Transverse colon (tissue), 4 donors: ENCODE data around the gene HES3. TPM values are rescaled to one million over a fixed set of nuclear protein-coding genes. Genes with fewer than 3 reads are reported as not detected.

Experiments used
- DNase-seq: peaks from one replicate; pipeline ENCODE4 v3.0.0-alpha.2; 2019
- H3K27ac ChIP-seq, 4 donors: fragments of 200-600 bp; sonication (generic); 2 replicates each; pipeline ENCODE4 v1.5.1; 2016 to 2018; ENCODE audit warnings: inconsistent platforms in 4 of 4
- H3K27me3 ChIP-seq: fragments of 200-600 bp; sonication (generic); 2 replicates; pipeline ENCODE4 v1.5.1; 2017; ENCODE audit warnings: inconsistent platforms
- H3K36me3 ChIP-seq, 4 donors: fragments of 200-600 bp; sonication (generic); 2 replicates each; pipeline ENCODE4 v1.5.1; 2017 to 2019; ENCODE audit warnings: inconsistent platforms in 4 of 4
- H3K4me1 ChIP-seq, 4 donors: fragments of 200-600 bp; sonication (generic); 2 replicates each; pipeline ENCODE4 v1.5.1; 2017 to 2020; ENCODE audit warnings: inconsistent platforms in 4 of 4
- H3K4me3 ChIP-seq, 4 donors: fragments of 200-600 bp; sonication (generic); 1 replicate in 1 of 4; 2 replicates in 3 of 4; pipeline versions ENCODE4 v1.5.1 to v1.6.1; 2017 to 2019; ENCODE audit warnings: inconsistent platforms in 4 of 4
- H3K9me3 ChIP-seq, 2 donors: fragments of 200-600 bp; sonication (generic); 2 replicates each; pipeline ENCODE4 v1.5.1; 2017 to 2019; ENCODE audit warnings: inconsistent platforms in 2 of 2
- EP300 ChIP-seq: sonication (generic); formaldehyde crosslinking; IDR thresholded peaks from one replicate; pipeline ENCODE4 v1.6.1; 2017; ENCODE audit warnings: antibody characterized with exemption, low read depth
- POLR2A ChIP-seq: fragments of 450-650 bp; IDR thresholded peaks from one replicate; pipeline ENCODE4 v1.6.1; 2016; ENCODE audit warnings: antibody characterized with exemption, mild to moderate bottlenecking, moderate library complexity
- POLR2AphosphoS5 ChIP-seq, 3 donors: sonication (generic); formaldehyde crosslinking; IDR thresholded peaks; one replicate each; pipeline ENCODE4 v1.6.1; 2016; ENCODE audit warnings: antibody characterized with exemption in 3 of 3
- WGBS, 2 donors: methylation state at CpG; one replicate each; pipeline ENCODE4 v1.1.5; 2018; ENCODE audit warnings: low coverage in 1 of 2; 5-methylcytosine and 5-hydroxymethylcytosine counted together
- in situ Hi-C, 4 donors: fragments of 200-750 bp; cut with MboI; loops; one replicate each; pipeline versions ENCODE4 v1.15.0 to v1.15.1; 2017; ENCODE audit warnings: low sequenced_read_pairs in 3 of 4, low pct_ligation_motif_present in 1 of 4, low pct_unique_long_range_greater_than_20kb in 1 of 4
- intact Hi-C: fragments of 100-400 bp; cut with DNase I; formaldehyde crosslinking; loops from one replicate; pipeline ENCODE4 v1.15.1; 2023; ENCODE audit warnings: low total_unique reads
- total RNA-seq, 4 donors: library from RNA; depleted of rRNA; stranded (reverse); fragments of >200 nt; gene quantifications; one replicate each; pipeline ENCODE4 v1.1.0, GENCODE V29; 2016
- TF ChIP-seq, protein P1 (sequence below), 5 experiments: fragments of 200-600 bp in 3 of 5; fragments of 450-650 bp in 2 of 5; sonication (generic) in 3 of 5; IDR thresholded peaks; 1 replicate in 2 of 5; 2 replicates in 3 of 5; pipeline ENCODE4 v1.5.1; 2016 to 2017; ENCODE audit warnings: antibody characterized with exemption in 5 of 5, inconsistent platforms in 3 of 5, mild to moderate bottlenecking in 2 of 5, moderate library complexity in 1 of 5

HES3 gene
- total RNA-seq, 4 donors from 2014 or later: not detected

- no peaks in the 10 kb centered on the region for H3K36me3 ChIP-seq
- peak overlapping the region in 2 of 4 donors; percentile 10 to 44 for H3K27ac ChIP-seq
- peak; percentile 54 for DNase-seq
- in situ Hi-C loops: no loop called here
- peak overlapping the region; percentile 10 to 48 (median 34) for H3K4me3 ChIP-seq
- peaks cover 6 to 46% (median 30%) of the 10 kb centered on the region in 4 donors for H3K4me1 ChIP-seq
- H3K9me3 ChIP-seq: no peaks in the 10 kb centered on the region
- TF ChIP-seq EP300 (no peak), POLR2AphosphoS5 (IDR thresholded peaks at IDR 0.05) (peak in 1 of 3 donors; percentile 27), POLR2A (no peak)
- TF ChIP-seq, protein P1, sequence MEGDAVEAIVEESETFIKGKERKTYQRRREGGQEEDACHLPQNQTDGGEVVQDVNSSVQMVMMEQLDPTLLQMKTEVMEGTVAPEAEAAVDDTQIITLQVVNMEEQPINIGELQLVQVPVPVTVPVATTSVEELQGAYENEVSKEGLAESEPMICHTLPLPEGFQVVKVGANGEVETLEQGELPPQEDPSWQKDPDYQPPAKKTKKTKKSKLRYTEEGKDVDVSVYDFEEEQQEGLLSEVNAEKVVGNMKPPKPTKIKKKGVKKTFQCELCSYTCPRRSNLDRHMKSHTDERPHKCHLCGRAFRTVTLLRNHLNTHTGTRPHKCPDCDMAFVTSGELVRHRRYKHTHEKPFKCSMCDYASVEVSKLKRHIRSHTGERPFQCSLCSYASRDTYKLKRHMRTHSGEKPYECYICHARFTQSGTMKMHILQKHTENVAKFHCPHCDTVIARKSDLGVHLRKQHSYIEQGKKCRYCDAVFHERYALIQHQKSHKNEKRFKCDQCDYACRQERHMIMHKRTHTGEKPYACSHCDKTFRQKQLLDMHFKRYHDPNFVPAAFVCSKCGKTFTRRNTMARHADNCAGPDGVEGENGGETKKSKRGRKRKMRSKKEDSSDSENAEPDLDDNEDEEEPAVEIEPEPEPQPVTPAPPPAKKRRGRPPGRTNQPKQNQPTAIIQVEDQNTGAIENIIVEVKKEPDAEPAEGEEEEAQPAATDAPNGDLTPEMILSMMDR (IDR thresholded peaks at IDR 0.05): peak; percentile 51 to 68 (median 62)
- intact Hi-C loops: no loop called here
- H3K27me3 ChIP-seq: no peaks in the 10 kb centered on the region
- 15 to 20% methylated on average over 1 to 43 of the region's 99 CpGs for WGBS, 2 donors
These were observed 35.0 kb upstream of the HES3 start for GRCh38 chr1:6208723-6209660.

DNA sequence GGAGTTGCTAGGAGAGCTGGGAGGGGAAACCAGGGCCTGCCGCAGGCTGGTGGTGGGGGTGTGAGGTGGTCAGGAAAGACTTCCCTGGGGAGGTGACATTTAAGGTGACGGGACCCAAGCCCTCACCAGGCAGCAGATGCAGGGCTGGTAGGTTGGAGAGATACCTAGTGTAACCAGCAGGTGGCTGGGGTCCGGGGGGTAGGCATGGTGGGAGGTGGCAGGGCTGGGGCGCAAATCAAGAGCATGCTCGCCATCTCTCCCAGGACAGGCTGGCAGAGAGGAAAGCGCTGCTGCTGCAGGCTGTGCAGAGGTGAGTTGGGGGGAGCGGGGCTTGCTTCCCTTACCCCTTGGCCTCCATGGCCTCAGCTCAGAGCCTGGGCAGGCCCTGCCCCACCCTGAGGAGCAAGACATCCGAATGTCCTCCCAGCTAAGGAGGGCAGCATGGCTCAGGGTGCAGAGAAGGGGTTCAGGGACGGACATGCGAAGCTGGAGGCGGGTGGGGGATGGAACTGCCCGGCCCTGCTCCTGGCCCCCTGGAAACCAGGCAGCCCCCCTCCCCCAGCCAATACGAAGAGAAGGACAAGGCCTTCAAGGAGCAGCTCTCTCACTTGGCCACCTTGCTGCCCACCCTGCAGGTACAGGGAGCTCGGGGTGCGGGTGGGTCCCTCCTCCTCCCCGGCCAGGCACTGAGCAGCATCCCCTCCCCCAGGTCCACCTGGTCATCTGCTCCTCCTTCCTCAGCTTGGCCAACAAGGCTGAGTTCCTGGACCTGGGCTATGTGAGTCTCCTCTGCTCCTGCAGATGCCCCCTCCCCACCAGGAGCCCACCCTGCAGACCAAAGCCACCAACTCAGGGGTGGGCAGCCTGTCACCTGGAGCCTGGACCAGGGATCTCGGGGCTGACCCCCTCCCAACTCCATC is 34.1 kb upstream of the HES3 start:
- no peaks in the 10 kb centered on the region for H3K27me3 ChIP-seq
- intact Hi-C loops: no loop called here
- no peak overlapping the region for H3K4me3 ChIP-seq
- H3K4me1 ChIP-seq: peaks cover 6 to 40% (median 26%) of the 10 kb centered on the region in 4 donors
- TF ChIP-seq, protein P1 (IDR thresholded peaks at IDR 0.05): no peak
- TF ChIP-seq EP300 (no peak), POLR2AphosphoS5 (IDR thresholded peaks at IDR 0.05) (no peak), POLR2A (no peak)
- DNase-seq: no peak
- in situ Hi-C loops: no loop called here
- no peaks in the 10 kb centered on the region for H3K36me3 ChIP-seq
- H3K9me3 ChIP-seq: no peaks in the 10 kb centered on the region
- 91% methylated on average over 17 of the region's 17 CpGs; no CpG with 5 or more reads in 1 of the 2 donors for WGBS, 2 donors
- peak overlapping the region in 1 of 4 donors; percentile 44 for H3K27ac ChIP-seq

DNA sequence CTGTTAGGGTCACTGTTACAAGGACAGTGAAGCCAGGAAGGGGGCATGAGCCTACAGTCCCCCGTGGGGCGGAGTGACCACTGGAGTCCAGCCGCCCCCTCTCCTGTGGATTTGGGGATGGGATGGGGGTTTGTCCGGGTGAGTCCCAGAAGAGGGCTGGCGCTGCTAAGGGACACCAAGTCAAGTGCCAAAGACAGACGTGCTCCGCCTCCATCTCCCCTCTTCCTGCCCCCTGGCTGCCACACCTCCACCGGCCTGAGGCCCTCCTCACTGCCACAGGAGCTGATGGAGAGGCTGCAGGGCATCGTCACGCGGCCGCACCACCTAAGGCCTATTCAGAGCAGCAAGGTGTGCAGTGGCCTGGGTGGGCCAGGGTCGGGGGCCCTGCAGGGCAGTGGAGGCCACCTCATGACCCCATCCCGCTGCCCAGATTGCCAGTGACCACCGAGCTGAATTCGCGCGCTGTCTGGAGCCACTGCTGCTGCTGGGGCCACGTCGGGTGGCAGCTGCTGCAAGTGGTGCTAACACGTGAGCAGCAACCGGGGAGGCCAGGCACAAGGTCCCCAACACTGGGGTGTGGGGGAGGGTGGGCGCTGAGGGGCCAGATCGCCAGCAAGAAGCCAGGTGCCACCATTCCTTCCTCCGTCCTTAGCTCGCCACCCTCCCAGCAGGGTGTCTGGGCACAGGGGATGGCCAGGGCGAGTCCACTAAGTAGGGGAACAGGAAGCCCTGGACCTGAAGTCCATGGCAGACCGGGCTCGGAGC is 33.2 kb upstream of the HES3 start:
- intact Hi-C loops (no loop called here), in situ Hi-C loops (no loop called here)
- H3K36me3 ChIP-seq: no peaks in the 10 kb centered on the region
- H3K27me3 ChIP-seq: no peaks in the 10 kb centered on the region
- peaks cover 6 to 32% (median 21%) of the 10 kb centered on the region in 4 donors for H3K4me1 ChIP-seq
- no peak for TF ChIP-seq POLR2A
- TF ChIP-seq EP300: no peak
- no peak for TF ChIP-seq POLR2AphosphoS5 (IDR thresholded peaks at IDR 0.05)
- TF ChIP-seq, protein P1 (IDR thresholded peaks at IDR 0.05): no peak
- DNase-seq: no peak
- no peaks in the 10 kb centered on the region for H3K9me3 ChIP-seq
- no peak overlapping the region for H3K27ac ChIP-seq
- no peak overlapping the region for H3K4me3 ChIP-seq
- WGBS, 2 donors: 94% methylated on average over 27 of the region's 29 CpGs; no CpG with 5 or more reads in 1 of the 2 donors
